HG02884 (cell line): ENCODE results near the gene SCARB2.
"Not testable (repeated sequence)": the region's sequence is repeated elsewhere in the genome, so short reads cannot be mapped to it uniquely, and the experiment has no call there.

Experiments
- ATAC-seq: cut with Tn5 transposase; IDR thresholded peaks from one replicate; pipeline ENCODE4 v1.9.1; 2021; ENCODE audit warnings: mild to moderate bottlenecking, moderate library complexity; ENCODE audit not compliant: unreplicated experiment

SCARB2 gene, protein sequence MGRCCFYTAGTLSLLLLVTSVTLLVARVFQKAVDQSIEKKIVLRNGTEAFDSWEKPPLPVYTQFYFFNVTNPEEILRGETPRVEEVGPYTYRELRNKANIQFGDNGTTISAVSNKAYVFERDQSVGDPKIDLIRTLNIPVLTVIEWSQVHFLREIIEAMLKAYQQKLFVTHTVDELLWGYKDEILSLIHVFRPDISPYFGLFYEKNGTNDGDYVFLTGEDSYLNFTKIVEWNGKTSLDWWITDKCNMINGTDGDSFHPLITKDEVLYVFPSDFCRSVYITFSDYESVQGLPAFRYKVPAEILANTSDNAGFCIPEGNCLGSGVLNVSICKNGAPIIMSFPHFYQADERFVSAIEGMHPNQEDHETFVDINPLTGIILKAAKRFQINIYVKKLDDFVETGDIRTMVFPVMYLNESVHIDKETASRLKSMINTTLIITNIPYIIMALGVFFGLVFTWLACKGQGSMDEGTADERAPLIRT

DNA sequence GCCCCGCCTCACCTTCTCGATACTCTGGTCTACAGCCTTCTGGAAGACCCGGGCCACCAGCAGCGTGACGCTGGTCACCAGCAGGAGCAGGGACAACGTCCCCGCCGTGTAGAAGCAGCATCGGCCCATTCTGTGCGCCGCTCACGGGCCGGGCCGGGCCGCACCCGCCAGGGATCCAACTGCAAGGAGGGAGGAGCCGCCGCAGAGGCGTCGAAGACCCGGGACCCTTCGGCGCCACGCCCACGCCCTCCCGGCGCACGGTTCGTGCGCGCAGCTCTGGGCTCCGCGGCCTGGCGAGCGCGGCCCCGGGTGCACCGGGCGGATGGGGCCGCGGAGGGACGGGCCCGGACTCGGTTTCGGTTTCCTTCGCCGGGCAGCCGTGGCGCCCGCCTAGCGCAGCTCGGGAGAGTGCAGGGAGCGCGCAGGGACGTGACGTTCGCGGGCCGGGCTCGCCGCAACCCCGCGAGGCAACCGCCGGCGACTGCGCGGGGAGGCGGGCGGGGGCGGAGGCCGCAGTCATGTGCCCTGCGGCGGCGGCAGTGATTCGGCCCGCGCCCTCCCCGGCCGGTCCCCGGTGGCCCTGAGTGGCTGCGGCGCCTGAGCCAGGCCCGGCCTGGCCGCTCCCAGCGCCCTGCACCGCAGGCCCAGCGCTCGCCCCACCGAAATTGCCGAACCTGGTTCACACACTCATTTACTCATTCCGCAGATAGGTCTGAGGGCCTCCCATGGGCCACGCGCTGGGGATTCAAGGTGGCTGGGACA, at the start of gene SCARB2:
SCARB2 (minus strand) TSS at position 410 of the 762 bp plus-strand sequence; CDS start at position 129, 281 bp downstream.
- peak; percentile 68 for ATAC-seq

DNA sequence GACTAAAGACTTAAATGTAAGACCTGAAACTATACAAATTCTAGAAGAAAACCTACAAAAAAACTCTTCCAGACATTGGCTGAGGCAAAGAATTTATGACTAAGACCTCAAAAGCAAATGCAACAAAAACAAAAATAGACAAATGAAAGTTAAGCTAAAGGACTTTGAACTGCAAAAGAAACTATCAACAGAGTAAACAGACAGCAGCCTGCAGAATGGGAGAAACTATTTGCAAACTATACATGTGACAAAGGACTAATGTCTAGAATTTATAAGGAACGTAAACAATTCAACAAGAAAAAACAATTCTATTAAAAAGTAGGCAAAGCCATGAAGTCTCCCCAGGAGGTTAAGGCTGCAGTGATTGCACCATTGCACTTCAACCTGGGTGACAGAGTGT, 46.9 kb upstream of the SCARB2 start:
- no peak for ATAC-seq

DNA sequence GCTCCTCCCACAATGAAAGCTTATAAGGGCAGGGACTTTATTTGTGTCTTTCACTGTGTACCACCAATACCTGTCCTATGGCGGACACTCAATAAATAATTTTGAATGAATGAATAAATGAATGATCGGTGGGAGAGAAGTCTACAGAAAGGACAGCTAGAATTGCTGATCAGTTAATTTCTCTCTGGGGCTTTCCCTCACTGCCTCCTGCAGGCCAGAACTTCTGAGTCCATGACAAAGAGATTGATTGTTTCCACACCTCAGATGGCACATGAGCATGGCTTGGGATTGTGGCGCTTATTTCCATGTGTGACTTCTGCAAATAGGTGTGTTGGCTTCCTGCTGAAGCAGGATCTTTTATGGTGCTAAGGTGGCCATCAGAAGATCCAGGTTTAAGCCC, 44.2 kb upstream of the SCARB2 start:
- no peak for ATAC-seq

DNA sequence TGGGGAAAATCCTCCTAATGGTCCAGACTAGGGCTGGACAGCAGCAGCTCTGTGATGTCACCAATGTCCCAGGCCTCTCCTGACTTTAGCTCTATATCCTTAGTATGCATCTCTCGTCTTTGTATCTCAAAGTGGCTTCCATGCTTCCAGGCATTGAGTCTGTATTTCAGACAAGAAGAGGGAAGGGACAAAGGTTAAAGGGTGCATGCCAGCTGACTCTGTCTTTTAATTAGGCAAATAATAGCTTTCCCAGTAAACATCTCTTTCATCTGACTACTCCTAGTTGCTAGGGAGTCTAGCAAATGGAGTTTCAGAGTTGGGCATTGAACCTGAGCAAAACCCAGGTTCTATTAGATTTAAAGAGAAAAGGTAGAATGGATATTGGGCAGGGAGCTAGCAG, 43.3 kb upstream of the SCARB2 start:
- ATAC-seq = no peak

DNA sequence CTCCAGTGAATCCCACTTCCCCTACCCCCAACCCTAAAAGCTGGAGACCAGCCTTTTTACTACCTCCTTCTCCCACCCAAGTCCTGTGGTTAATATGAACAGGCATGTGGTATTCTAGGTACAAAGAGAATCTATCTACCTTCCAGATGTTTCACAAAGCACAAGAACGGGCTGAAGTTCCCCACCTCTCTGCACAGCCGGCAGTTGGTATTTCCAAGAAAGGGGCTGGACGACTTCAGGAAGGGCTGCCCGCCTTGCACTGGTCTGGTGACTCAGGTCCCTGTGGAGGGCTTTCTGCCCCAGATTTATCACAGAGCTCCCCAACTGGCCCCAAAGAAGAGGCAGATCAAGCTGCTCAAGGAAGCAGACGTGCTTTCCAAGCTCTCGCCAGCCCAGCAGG, 42.4 kb upstream of the SCARB2 start:
- ATAC-seq = no peak

DNA sequence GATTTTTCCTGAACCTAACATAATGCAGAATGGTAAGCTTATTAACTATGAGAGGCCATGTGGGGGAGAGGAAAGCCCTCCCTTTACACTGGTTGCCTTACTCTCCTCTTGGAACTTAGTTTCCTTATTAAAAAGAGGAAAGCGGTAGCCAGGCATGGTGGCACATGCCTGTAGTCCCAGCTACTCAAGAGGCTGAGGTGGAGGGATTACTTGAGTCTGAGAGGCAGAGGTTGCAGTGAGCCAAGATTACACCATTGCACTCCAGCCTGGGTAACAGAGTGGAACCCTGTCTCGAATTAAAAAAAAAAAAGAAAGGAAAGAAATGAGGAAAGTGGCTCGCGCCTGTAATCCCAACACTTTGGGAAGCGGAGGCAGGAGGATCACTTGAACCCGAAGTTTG, 39.9 kb upstream of the SCARB2 start:
- ATAC-seq = no peak

DNA sequence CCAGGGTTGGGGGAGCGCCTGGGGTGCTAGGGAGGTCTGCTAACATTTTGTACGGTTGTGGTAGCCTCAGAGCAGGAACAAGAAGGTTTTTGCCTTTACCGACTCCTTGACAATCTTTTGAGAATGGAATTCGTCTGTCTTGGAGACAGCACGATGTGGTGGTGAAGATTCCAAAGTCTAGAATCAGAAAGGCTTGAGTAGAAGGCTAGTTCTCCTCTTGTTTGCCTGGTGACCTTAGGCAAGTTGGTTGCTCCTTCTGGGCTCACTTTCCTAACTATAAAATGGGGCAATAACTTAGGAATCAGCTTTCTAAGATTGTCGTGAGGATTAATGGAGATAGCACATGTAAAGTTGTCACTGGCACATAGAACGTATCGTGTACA, 38.6 kb upstream of the SCARB2 start:
- ATAC-seq = no peak

DNA sequence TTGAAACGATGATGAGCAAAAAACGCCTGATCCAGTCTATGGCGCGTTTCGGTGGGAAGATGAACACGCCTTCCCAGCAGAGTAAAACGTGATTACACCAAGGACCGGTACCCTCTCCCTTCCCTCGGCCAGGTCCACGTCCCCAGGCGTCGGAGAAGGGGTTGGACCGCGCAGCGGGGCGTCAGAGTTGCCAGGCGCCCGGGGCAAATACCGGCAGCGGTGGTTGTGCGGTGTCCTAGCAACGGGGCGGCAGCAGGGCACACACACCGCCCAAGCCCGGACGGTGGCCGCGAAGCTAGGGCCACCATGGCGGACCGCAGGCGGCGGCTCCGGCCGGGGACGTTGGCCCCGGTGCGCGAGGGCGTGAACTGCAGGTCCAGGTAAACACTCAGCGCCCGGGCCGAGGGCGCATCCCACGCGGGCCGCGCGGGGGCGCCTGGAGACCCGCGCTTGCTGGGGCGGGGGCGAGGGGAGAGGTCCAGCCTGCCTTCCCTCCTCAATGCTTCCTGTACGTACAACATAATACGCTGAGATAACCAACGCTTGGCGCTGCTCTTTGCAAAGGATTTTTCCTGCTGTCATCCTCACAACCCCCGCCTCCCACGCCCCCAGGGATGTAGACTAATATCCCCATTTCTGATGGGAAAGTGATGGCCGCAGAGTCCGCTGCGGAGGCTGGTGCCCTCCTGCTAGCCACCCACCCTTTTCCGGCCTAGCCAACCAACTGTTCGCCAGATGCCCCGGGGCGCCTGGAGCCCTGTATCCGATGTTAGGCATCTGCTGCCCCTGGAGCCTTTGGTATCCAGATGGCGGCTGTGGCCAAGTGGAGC, 38.0 kb upstream of the SCARB2 start, which contains the start of gene FAM47E:
FAM47E (plus strand) TSS at position 281 of the 830 bp plus-strand sequence; CDS start at position 307, 26 bp downstream.
- ATAC-seq = no peak

DNA sequence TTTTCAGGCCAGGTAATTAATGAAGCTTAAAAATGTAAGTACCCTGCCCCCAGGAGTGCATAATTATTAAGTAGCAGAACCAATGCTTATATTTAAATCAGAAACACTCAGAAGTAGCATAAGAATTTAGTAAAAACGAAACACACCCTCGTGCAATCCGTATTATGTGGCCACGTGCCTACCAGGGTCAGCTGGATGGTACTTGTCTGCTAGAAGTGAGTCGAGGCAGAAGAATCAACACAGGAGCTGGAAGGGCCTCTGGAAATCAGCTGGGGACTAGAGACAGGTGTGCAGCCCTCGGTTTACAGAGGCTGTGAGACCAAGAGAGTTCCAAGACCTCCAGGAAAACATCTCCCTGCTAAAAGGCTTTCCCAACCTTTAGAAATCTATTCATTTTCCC, 37.3 kb upstream of the SCARB2 start:
- no peak for ATAC-seq

DNA sequence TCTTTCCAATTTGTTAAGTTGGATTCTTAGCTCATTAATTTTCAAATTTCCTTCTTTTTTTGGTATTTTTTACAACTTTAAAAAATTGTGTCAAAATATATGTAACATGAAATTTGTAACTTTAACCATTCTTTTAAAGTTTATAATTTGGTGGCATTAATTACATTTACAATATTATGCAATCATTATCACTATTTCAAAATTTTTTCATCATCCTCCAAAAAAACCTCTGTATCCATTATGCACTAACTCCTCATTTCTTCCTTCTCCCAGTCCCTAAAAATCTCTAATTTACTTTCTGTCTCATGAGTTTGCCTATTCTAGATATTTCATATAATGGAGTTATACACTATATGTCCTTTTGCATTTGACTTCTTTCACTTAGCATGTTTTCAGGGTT, 33.2 kb upstream of the SCARB2 start:
- no peak for ATAC-seq

DNA sequence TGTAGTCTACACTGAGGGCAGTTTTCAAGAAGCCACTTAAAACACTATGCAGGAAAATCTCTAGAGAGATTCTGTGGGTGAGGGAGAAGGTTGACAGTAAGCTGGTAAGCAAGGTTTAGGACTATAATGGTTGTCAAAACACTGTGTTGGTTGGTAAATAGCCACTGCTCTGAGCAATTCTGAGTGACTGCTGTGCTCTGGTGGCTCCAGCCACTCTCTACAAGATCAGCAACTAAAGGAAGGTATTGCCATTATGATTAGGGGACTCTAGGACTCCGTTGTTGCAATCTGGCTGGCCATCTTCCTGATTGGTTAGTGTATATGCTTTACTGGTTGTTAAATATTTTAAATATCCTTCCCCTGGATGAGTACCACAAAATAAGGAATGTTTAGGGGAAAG, 32.4 kb upstream of the SCARB2 start:
- no peak for ATAC-seq

DNA sequence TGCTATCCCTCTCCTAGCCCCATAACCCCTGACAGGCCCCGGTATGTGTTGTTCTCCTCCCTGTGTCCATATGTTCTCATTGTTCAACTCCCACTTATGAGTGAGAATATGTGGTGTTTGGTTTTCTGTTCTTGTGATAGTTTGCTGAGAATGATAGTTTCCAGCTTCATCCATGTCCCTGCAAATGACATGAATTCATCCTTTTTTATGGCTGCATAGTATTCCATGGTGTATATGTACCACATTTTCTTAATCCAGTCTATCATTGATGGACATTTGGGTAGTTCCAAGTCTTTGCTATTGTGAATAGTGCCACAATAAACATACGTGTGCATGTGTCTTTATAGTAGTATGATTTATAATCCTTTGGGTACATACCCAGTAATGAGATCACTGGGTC, 30.3 kb upstream of the SCARB2 start:
- not testable (repeated sequence) for ATAC-seq

DNA sequence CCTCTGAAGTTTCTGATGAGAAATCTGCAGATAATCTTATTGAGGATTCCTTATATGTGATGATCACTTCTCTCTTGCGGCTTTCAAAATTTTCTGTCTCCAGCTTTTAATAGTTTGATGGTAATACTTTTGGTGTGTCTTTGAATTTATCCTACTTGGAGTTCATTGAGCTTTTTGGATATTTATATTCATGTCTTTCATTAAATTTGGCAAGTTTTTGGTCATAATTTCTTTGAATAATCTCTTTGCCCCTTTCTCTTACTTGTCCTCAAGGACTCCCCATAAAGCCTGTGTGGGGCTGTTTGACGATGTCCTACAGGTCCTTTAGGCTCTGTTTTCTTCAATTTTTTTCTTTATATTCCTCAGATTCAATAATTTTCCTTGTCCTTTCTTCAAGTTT, 26.6 kb upstream of the SCARB2 start:
- no peak for ATAC-seq

DNA sequence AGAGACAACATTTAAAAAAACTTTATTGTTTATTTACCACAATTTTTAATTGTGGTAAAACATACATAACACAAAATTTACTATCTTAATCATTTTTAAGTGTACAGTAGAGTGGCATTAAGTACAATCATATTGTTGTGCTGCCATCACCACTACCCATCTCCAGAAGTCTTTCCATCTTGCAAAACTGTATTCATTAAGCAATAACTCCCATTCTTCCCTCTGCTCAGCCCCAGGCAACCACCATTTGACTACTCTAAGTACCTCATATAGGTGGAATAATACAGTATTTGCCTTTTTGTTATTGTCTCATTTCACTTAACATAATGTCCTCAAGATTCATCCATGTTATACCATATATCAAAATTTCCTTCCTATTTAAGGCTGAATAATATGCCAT, 25.1 kb upstream of the SCARB2 start:
- ATAC-seq = no peak

DNA sequence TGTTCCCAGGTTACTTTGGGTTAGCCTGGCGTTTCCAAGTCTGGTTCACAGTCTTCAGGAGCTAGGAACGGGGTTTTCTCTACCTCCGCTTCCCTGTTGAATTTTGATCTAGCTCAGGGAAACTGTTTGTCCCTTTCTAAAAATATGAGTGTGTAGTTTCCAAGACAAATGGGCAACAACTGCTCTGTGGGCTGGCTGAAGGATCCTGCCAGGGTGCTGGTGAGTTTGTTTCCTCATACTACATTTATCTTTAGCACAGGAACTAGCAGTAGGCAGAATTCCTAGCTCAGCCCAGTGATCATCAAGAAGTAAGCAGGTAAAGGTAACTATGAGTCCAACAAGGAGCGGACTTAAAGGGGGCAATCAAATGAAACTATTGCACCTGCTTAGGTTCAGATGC, 24.6 kb upstream of the SCARB2 start:
- no peak for ATAC-seq

DNA sequence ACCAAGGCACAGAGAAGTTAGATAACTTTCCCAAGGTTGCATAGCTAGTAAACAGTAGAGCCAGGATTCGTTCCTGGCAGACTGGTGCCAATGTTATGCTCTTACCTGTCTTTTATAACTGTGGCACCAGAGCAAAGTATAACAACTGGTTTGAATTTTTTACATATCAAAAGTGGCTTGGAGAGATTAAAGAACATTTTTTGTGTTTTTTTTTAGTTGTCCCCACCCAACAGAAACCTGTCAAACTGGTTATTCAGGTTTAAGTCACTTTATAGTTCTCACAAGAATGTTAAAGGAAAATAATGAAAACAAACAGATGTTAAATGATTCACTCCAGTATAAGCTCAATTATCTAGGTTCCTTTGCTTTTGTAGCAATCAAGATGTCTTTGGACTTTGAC, 22.3 kb upstream of the SCARB2 start:
- no peak for ATAC-seq

DNA sequence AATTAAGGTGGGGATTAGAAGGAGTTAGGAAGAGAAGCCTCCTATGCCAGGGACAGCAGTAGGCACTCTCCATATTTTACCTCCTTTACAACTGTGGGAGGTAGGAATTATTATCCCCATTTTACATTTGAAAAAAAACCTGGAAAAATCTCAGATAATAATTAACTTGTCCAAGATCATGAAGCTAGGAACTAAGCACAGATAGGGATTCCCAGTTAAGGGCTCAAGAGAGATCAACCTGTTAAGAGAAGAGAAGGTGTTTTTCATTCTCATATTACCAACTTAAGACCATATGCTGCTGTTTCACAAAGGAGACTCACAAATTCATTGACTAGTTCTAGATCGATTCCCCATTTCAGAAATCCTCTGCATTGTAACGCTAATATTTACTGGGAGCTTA, 21.8 kb upstream of the SCARB2 start:
- ATAC-seq = no peak

DNA sequence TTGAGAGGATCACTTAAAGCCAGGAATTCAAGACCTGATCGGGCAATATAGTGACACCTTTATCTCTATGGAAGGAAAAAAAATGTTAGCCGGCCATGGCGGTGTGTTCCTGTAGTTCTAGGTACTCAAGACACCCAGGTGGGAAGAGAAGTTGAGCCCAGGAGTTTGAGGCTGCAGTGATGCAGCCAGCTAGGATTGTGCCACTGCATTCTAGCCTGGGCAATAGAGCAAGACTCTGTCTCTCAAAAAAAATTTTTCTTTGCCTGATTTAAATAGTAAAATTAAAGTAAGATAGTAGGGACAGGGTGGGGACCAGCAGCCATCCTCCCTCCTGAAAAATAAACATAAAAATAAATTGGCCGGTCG, 21.0 kb upstream of the SCARB2 start:
- no peak for ATAC-seq

DNA sequence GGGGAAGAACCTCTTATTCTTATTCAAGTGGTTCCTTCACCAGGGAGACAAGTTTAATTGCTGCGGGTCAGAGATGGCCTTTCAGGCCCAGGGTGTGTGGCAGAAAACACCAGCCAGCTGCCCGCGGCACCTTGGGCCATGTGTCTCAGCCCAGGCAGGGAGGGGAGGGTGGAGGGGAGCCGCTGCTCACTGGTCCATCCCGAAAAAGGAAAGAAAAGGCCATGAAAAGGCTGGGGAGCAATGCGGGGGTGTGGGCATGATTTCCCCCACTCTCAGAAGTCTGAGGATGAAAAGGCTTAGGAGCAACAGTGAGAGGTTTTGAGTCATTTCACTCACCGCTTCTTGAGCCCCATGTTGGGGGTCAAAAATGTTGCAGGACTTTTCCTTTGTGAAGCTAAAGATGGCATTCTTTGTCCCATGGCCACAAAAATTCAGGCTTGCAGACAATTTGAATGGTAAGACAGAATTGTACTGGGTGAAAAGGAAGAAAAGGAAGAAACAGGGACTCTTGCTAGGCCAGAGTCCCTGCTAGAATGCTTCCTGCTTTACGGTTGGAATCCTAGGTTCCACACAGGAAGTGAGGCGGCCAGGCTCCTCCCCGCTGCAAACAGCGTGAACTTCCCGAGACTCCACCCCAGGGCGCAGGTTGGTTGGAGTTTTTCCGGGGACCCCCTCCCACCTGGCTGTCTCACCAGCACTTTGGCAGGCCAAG, 20.5 kb upstream of the SCARB2 start:
- no peak for ATAC-seq

DNA sequence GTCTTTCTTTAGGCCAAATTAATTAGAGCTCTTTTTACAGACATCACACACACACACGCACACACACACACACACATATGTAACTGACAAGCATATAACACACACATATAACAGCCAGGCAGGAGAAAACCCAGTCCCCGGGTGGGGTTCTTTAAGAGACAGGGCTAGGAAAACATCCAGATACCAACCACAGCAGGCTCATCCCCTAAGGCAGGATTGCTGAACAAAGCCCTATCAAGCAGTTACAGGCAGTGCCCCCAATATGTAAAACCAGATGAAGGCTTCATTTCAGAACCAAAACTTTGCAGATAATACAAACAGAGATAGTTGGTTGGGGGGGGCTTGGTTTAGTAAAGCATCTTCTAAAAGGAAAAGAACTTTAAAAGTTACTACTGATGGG, 19.9 kb upstream of the SCARB2 start:
- ATAC-seq = no peak

DNA sequence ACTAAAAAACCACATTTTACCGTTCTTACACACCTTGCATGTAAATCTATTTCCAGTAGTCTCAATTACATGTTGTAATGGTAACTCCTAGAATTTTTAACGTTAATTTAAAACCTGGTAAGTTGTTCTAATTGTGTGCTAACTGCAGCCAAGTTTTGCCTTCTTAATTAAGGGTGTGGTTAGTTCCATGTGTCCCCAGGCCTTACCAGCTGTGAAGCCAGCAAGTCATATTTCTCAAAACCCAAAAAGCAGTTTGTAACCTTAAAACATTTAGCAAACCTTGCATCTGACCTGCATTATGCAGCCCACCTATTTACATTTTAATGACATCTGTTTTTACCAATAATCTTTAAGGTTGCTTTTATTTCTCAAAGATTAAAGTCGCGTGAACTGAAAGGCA, 19.5 kb upstream of the SCARB2 start:
- ATAC-seq = no peak
